HepG2 (cell line): ENCODE measurements around the gene NCOA5. TPM values are rescaled to one million over a fixed set of nuclear protein-coding genes. Genes with fewer than 3 reads are reported as not detected.

ENCODE experiments used
- DRAP1 ChIP-seq: IDR thresholded peaks from 2 replicates; pipeline ENCODE4 v1.6.1; 2016; ENCODE audit warnings: missing genetic modification reagents, missing compliant biosample characterization
- FUBP1 ChIP-seq: sonication (generic); formaldehyde crosslinking; IDR thresholded peaks from 2 replicates; pipeline ENCODE4 v1.5.1; 2020; ENCODE audit warnings: missing genetic modification reagents, mild to moderate bottlenecking, borderline replicate concordance
- HINFP ChIP-seq: sonication (generic); formaldehyde crosslinking; IDR thresholded peaks from 2 replicates; pipeline ENCODE4 v1.4.0; 2020; ENCODE audit warnings: low read depth, mild to moderate bottlenecking, missing genetic modification reagents
- HMGXB3 ChIP-seq: sonication (generic); formaldehyde crosslinking; IDR thresholded peaks from 2 replicates; pipeline ENCODE4 v1.4.0; 2020; ENCODE audit warnings: missing genetic modification reagents, borderline replicate concordance
- IKZF5 ChIP-seq: IDR thresholded peaks from 2 replicates; pipeline ENCODE4 v1.6.1; 2018; ENCODE audit warnings: missing genetic modification reagents, mild to moderate bottlenecking, missing compliant biosample characterization
- MAFF ChIP-seq: IDR thresholded peaks from 2 replicates; pipeline ENCODE4 v1.6.1; 2011; ENCODE audit warnings: low read depth, low read length, improper control_type of control experiment
- TAF15 ChIP-seq: fragments of 200-400 bp; formaldehyde crosslinking; IDR thresholded peaks from one replicate; pipeline ENCODE4 v1.6.1; 2018; ENCODE audit warnings: mild to moderate bottlenecking, low read depth, low read length; ENCODE audit not compliant: poor library complexity, severe bottlenecking
- YEATS4 ChIP-seq: sonication (generic); formaldehyde crosslinking; IDR thresholded peaks from 2 replicates; pipeline ENCODE4 v1.4.0; 2020; ENCODE audit warnings: missing genetic modification reagents, borderline replicate concordance
- ZBTB39 ChIP-seq: sonication (generic); formaldehyde crosslinking; IDR thresholded peaks from 2 replicates; pipeline ENCODE4 v1.5.0; 2020; ENCODE audit warnings: missing genetic modification reagents
- ZNF337 ChIP-seq: sonication (generic); formaldehyde crosslinking; IDR thresholded peaks from 2 replicates; pipeline ENCODE4 v1.5.1; 2020; ENCODE audit warnings: missing genetic modification reagents, low read depth, mild to moderate bottlenecking, borderline replicate concordance
- ZNF496 ChIP-seq: sonication (generic); formaldehyde crosslinking; IDR thresholded peaks from 2 replicates; pipeline ENCODE4 v1.8.1; 2023; ENCODE audit warnings: mild to moderate bottlenecking, moderate library complexity, missing genetic modification reagents; ENCODE audit not compliant: insufficient replicate concordance
- ZNF644 ChIP-seq: IDR thresholded peaks from 2 replicates; pipeline ENCODE4 v1.6.1; 2016; ENCODE audit warnings: low read depth
- ZSCAN21 ChIP-seq: sonication (generic); formaldehyde crosslinking; IDR thresholded peaks from 2 replicates; pipeline ENCODE4 v1.8.0; 2022; ENCODE audit warnings: mild to moderate bottlenecking, missing genetic modification reagents, moderate library complexity, borderline replicate concordance
- ZSCAN30 ChIP-seq: sonication (generic); formaldehyde crosslinking; IDR thresholded peaks from 2 replicates; pipeline ENCODE4 v1.5.0; 2020; ENCODE audit warnings: mild to moderate bottlenecking, missing genetic modification reagents
- polyA plus RNA-seq, 8 experiments: library from polyadenylated mRNA; depleted of rRNA in 3 of 8; stranded (reverse) in 7 of 8; unstranded in 1 of 8; fragments of >200 nt; fragmentation: Illumina TruSeq in 4 of 8; extraction: Trizol in 4 of 8; gene quantifications; 2 replicates each; pipeline versions ENCODE4 v1.2.1 to v1.2.3, GENCODE V29; 2011 to 2016; ENCODE audit warnings: low read depth in 4 of 8, missing spikeins in 1 of 8, mixed read lengths in 1 of 8; ENCODE audit not compliant: insufficient read depth in 1 of 8
- total RNA-seq, 5 experiments: library from RNA; depleted of rRNA; stranded (reverse); fragments of >200 nt; fragmentation: Illumina TruSeq; extraction: Trizol; gene quantifications; 2 replicates each; pipeline ENCODE4 v1.2.3, GENCODE V29; 2016; ENCODE audit warnings: low read depth in 1 of 5
- TF ChIP-seq, protein P1 (sequence below): sonication (generic); formaldehyde crosslinking; IDR thresholded peaks from 2 replicates; pipeline ENCODE4 v1.5.0; 2020; ENCODE audit warnings: mild to moderate bottlenecking, low read depth, missing genetic modification reagents, borderline replicate concordance

Gene NCOA5
- total and polyA plus RNA-seq, 2 of the 13 experiments (the other 11 are each of a cell fraction or from before 2014, with no cell fraction given), result 16.5 to 28.4 TPM

DNA sequence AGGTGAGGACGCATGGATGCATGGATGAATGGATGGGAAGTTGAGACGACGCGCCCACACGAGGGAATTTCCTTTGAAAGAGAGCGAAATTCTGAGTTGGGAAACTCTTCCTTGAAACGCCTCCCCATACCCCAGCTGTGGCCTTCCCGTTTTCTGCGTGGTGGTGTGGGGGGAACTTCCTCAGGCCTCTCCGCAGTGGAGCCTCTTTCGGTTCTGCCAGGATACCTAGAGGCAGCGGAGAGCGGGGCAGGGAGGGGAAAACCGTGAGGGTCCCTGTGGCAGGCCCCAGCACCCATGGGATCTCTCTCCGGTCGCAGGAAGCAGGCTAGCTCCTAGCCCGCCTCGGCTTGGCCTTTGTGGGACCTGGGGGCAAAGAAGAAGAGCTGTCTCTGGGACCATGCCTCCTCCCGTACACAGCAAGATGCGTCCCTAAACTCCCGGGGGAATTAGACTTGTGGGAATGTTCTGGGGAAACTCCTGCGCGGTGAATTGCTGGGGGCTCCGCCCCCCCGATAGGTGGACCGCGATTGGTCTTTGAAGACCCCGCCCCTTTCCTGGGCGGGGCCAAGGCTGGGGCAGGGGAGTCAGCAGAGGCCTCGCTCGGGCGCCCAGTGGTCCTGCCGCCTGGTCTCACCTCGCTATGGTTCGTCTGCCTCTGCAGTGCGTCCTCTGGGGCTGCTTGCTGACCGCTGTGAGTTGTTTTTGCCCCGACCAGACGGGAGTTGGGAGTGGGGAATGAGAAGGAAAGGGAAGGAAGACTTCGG lies 28.1 kb upstream of the NCOA5 start, which contains the start of gene CD40 (continued):
- no peak for TF ChIP-seq HINFP (CRISPR knock-in tag)
- no peak for TF ChIP-seq IKZF5 (CRISPR knock-in tag)
- TF ChIP-seq MAFF, result no peak
- peak; percentile 70 for TF ChIP-seq DRAP1
- TF ChIP-seq ZNF644, result no peak
- no peak for TF ChIP-seq ZSCAN21
- peak; percentile 68 for TF ChIP-seq TAF15
- TF ChIP-seq ZBTB39 (CRISPR knock-in tag), result no peak
- no peak for TF ChIP-seq FUBP1 (CRISPR knock-in tag)
- no peak for TF ChIP-seq ZNF337 (CRISPR knock-in tag)
- no peak for TF ChIP-seq YEATS4 (CRISPR knock-in tag)
- TF ChIP-seq ZNF496, result no peak
- TF ChIP-seq, protein P1, sequence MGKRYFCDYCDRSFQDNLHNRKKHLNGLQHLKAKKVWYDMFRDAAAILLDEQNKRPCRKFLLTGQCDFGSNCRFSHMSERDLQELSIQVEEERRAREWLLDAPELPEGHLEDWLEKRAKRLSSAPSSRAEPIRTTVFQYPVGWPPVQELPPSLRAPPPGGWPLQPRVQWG, result no peak
- TF ChIP-seq HMGXB3 (CRISPR knock-in tag), result no peak
- no peak for TF ChIP-seq ZSCAN30 (CRISPR knock-in tag)
